CD14-positive monocyte (primary cell): ENCODE measurements around the gene EAF2. TPM values are rescaled to one million over a fixed set of nuclear protein-coding genes. Genes with fewer than 3 reads are reported as not detected.

Experiments
- DNase-seq, 3 donors: peaks; one replicate each; pipeline ENCODE4 v3.0.0-alpha.2; 2011 to 2022
- H2AFZ ChIP-seq: 2 replicates; pipeline ENCODE4 v1.6.0; 2012; ENCODE audit warnings: mild to moderate bottlenecking, low read depth, low read length, inconsistent platforms; ENCODE audit not compliant: insufficient read depth, poor library complexity, severe bottlenecking
- H3K27ac ChIP-seq, 2 donors: 1 replicate in 1 of 2; 2 replicates in 1 of 2; pipeline ENCODE4 v1.5.1; 2012 to 2013; ENCODE audit warnings: low read length in 2 of 2, control low read depth in 1 of 2, inconsistent platforms in 1 of 2, low read depth in 1 of 2, mild to moderate bottlenecking in 1 of 2
- H3K27me3 ChIP-seq, 2 donors: one replicate each; pipeline versions ENCODE4 v1.6.0 to v1.6.1; 2011 to 2013; ENCODE audit warnings: low read length in 2 of 2; ENCODE audit not compliant: control insufficient read depth in 2 of 2, insufficient read depth in 2 of 2
- H3K36me3 ChIP-seq, 2 donors: replicated peaks in 1 of 2; 1 replicate in 1 of 2; 2 replicates in 1 of 2; pipeline versions ENCODE4 v1.5.1 to v1.6.1; 2012 to 2013; ENCODE audit warnings: low read length in 2 of 2, control low read depth in 1 of 2, inconsistent platforms in 1 of 2, mild to moderate bottlenecking in 1 of 2; ENCODE audit not compliant: insufficient read depth in 2 of 2, control insufficient read depth in 1 of 2
- H3K4me1 ChIP-seq, 2 donors: 1 replicate in 1 of 2; 2 replicates in 1 of 2; pipeline versions ENCODE4 v1.5.1 to v1.6.1; 2012 to 2013; ENCODE audit warnings: low read length in 2 of 2, control low read depth in 1 of 2, inconsistent platforms in 1 of 2, mild to moderate bottlenecking in 1 of 2, moderate library complexity in 1 of 2; ENCODE audit not compliant: insufficient read depth in 2 of 2, control insufficient read depth in 1 of 2
- H3K4me2 ChIP-seq: replicated peaks from 2 replicates; pipeline ENCODE3; 2012; ENCODE audit warnings: low read length, moderate library complexity, mild to moderate bottlenecking; ENCODE audit not compliant: poor library complexity, severe bottlenecking; ENCODE audit errors: extremely low read depth
- H3K4me3 ChIP-seq, 3 experiments: fragments of 200-600 bp in 1 of 3; sonication (generic) in 1 of 3; replicated peaks in 1 of 3; 1 replicate in 2 of 3; 2 replicates in 1 of 3; pipeline ENCODE4 v1.5.1; 2011 to 2013; ENCODE audit warnings: low read length in 3 of 3, mild to moderate bottlenecking in 3 of 3, control low read depth in 2 of 3, low read depth in 2 of 3, inconsistent platforms in 1 of 3, moderate library complexity in 1 of 3
- H3K79me2 ChIP-seq: 2 replicates; pipeline ENCODE4 v1.6.0; 2012; ENCODE audit warnings: mild to moderate bottlenecking, control low read depth, inconsistent platforms, low read length, moderate library complexity; ENCODE audit not compliant: insufficient read depth
- H3K9ac ChIP-seq: 2 replicates; pipeline ENCODE4 v1.6.0; 2017; ENCODE audit warnings: low read length, mild to moderate bottlenecking; ENCODE audit not compliant: insufficient read depth, poor library complexity, severe bottlenecking
- H3K9me3 ChIP-seq, 2 donors: replicated peaks in 1 of 2; 1 replicate in 1 of 2; 2 replicates in 1 of 2; pipeline versions ENCODE4 v1.5.1 to v1.6.1; 2012 to 2013; ENCODE audit warnings: low read length in 2 of 2, control low read depth in 1 of 2; ENCODE audit not compliant: control insufficient read depth in 1 of 2, insufficient read depth in 1 of 2
- H4K20me1 ChIP-seq: 2 replicates; pipeline ENCODE4 v1.6.0; 2012; ENCODE audit warnings: mild to moderate bottlenecking, low read length, control low read depth, moderate library complexity; ENCODE audit not compliant: insufficient read depth
- H3K27ac Mint-ChIP-seq, 7 donors: one replicate each; pipeline ENCODE4 v1.8.0; 2020; ENCODE audit warnings: mild to moderate bottlenecking in 7 of 7, mixed read lengths in 7 of 7, moderate library complexity in 6 of 7, inconsistent platforms in 2 of 7
- H3K27me3 Mint-ChIP-seq, 3 donors: one replicate each; pipeline ENCODE4 v1.8.0; 2021 to 2022; ENCODE audit warnings: low read depth in 3 of 3, mild to moderate bottlenecking in 3 of 3, mixed read lengths in 3 of 3, moderate library complexity in 3 of 3, inconsistent platforms in 1 of 3
- H3K36me3 Mint-ChIP-seq, 2 donors: one replicate each; pipeline ENCODE4 v1.8.0; 2020; ENCODE audit warnings: mixed read lengths in 2 of 2, inconsistent platforms in 1 of 2, mild to moderate bottlenecking in 1 of 2
- H3K4me1 Mint-ChIP-seq: one replicate; pipeline ENCODE4 v1.8.0; 2020; ENCODE audit warnings: mild to moderate bottlenecking, mixed read lengths
- H3K4me3 Mint-ChIP-seq, 2 donors: one replicate each; pipeline ENCODE4 v1.8.0; 2020; ENCODE audit warnings: mild to moderate bottlenecking in 2 of 2, mixed read lengths in 2 of 2, moderate library complexity in 1 of 2
- H3K9me3 Mint-ChIP-seq, 7 donors: one replicate each; pipeline ENCODE4 v1.8.0; 2020 to 2022; ENCODE audit warnings: mixed read lengths in 7 of 7, mild to moderate bottlenecking in 6 of 7, moderate library complexity in 6 of 7, inconsistent platforms in 2 of 7
- CTCF ChIP-seq: fragments of 200-600 bp; IDR thresholded peaks from one replicate; pipeline ENCODE4 v1.8.0; 2022; ENCODE audit warnings: antibody characterized with exemption, mild to moderate bottlenecking
- WGBS: methylation state at CpG from one replicate; pipeline ENCODE4 v1.1.5; 2013; ENCODE audit warnings: missing lambda C conversion rate; ENCODE audit not compliant: insufficient coverage; 5-methylcytosine and 5-hydroxymethylcytosine counted together
- intact Hi-C, 2 donors: fragments of 100-400 bp; cut with micrococcal nuclease; formaldehyde crosslinking; loops; one replicate each; pipeline versions ENCODE4 v1.15.0 to v1.15.1; 2023
- polyA plus RNA-seq, 3 donors: library from polyadenylated mRNA; depleted of rRNA in 1 of 3; unstranded in 2 of 3; stranded (reverse) in 1 of 3; fragments of 300-500 nt in 2 of 3; fragments of >200 nt in 1 of 3; fragmentation: Illumina TruSeq in 2 of 3; gene quantifications; 1 replicate in 2 of 3; 2 replicates in 1 of 3; pipeline ENCODE4 v1.2.3, GENCODE V29; 2012 to 2021

The EAF2 gene
- polyA plus RNA-seq, 3 donors, result 31.5 to 91.6 (median 75.7) TPM

GRCh38 chr3:121913305-121913990, 78.4 kb downstream of the EAF2 start:
- Histone ChIP-seq H3K79me2 (no peaks in the 10 kb centered on the region), H4K20me1 (no peaks in the 10 kb centered on the region), H3K4me2 (peak overlapping the region; percentile 69), H3K36me3 (peaks cover 26 to 70% of the 10 kb centered on the region in 2 donors), H3K9me3 (no peaks in the 10 kb centered on the region), H3K27ac (peak overlapping the region in 1 of 2 donors; percentile 80), H3K27me3 (no peaks in the 10 kb centered on the region), H3K4me1 (peaks cover 23 to 24% of the 10 kb centered on the region in 2 donors), H2AFZ (peak overlapping the region; percentile 54), H3K9ac (peak overlapping the region; percentile 45), H3K4me3 (peak overlapping the region; percentile 3 to 70 (median 36))
- intact Hi-C loops, result no loop called here
- Mint-ChIP-seq H3K4me1 (peaks cover 33% of the 10 kb centered on the region), H3K36me3 (peaks cover 51 to 80% of the 10 kb centered on the region in 2 donors), H3K9me3 (peaks cover 0 to 2% (median 0%) of the 10 kb centered on the region in 7 donors), H3K27me3 (no peaks in the 10 kb centered on the region), H3K27ac (peak overlapping the region; percentile 1 to 91 (median 63)), H3K4me3 (peak overlapping the region; percentile 68 to 75)
- 0% methylated on average over 1 of the region's 2 CpGs for WGBS
- no peak for TF ChIP-seq CTCF
- DNase-seq, result no peak

- Histone ChIP-seq H3K4me3 (peak overlapping the region; percentile 3 to 70 (median 36)), H2AFZ (peak overlapping the region; percentile 54), H3K36me3 (peaks cover 23 to 72% of the 10 kb centered on the region in 2 donors), H4K20me1 (no peaks in the 10 kb centered on the region), H3K9me3 (no peaks in the 10 kb centered on the region), H3K27me3 (no peaks in the 10 kb centered on the region), H3K4me1 (peaks cover 23 to 24% of the 10 kb centered on the region in 2 donors), H3K9ac (peak overlapping the region; percentile 45), H3K4me2 (peak overlapping the region; percentile 69), H3K27ac (peak overlapping the region in 1 of 2 donors; percentile 80), H3K79me2 (no peaks in the 10 kb centered on the region)
- DNase-seq, result peak in 1 of 3 donors; percentile 6
- H3K4me1 Mint-ChIP-seq, result peaks cover 33% of the 10 kb centered on the region
- TF ChIP-seq CTCF, result no peak
- H3K36me3 Mint-ChIP-seq, result peaks cover 52 to 82% of the 10 kb centered on the region in 2 donors
- H3K27me3 Mint-ChIP-seq, result no peaks in the 10 kb centered on the region
- H3K27ac Mint-ChIP-seq, result peak overlapping the region; percentile 11 to 91 (median 63)
- intact Hi-C loops, result no loop called here
- no peaks in the 10 kb centered on the region for H3K9me3 Mint-ChIP-seq
- WGBS, result 83% methylated on average over 1 of the region's 12 CpGs
- peak overlapping the region; percentile 68 to 75 for H3K4me3 Mint-ChIP-seq
Observed at GRCh38 chr3:121914081-121914998, 79.3 kb downstream of the EAF2 start.
